Measurements from ENCODE around the gene LIN28A.

DNA sequence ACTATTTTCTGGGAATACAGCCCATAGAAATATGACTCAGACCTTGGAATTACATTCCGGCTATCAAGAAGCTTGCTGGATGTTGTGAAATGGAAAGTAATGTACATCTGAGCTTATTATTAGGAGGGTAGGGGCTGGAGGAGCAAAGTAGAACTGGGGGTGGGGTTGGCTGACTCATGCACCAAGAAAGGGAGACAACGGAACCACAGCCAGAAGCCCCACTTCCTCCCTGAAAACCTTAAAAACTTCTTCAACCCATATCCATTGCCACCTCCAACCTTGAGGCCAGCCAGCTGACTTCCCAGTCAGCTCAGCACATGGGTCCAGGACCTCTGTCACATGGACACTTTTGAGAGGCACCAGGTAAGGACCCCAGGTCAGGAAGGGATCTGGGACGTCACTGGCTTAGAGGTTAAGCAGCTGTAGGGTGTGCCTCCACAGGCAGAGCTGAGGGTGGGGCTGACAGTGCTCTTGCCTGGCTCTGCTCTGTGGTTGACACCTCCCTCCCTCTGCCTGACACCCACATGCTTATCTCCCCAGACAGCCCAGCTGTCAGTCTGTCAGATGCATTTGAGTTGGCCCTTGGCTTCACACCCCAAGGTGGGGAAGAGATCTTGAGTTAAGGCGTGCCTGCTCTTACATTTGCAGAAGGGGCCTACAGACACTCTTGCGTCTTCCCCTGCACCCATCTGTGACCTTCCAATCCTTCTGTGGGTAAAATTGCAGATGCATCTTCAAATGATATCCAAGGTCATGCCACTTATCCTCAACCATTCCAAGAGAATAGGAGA is 32.3 kb upstream of the LIN28A start:
- TF ChIP-seq ZFP30 (CRISPR knock-in tag; IDR thresholded peaks at IDR 0.05) (no peak), RARB (CRISPR knock-in tag; IDR thresholded peaks at IDR 0.05) (no peak), TOX (CRISPR knock-in tag; IDR thresholded peaks at IDR 0.05; ENCODE audit: borderline replicate concordance) (no peak), TCF4 (CRISPR knock-in tag; IDR thresholded peaks at IDR 0.05; ENCODE audit: borderline replicate concordance) (no peak), OSR1 (CRISPR knock-in tag; IDR thresholded peaks at IDR 0.05) (no peak), PATZ1 (CRISPR knock-in tag; IDR thresholded peaks at IDR 0.05; ENCODE audit: borderline replicate concordance) (peak; percentile 80; the same call in 1 of the 2 replicates), ARNTL (CRISPR knock-in tag; IDR thresholded peaks at IDR 0.05; ENCODE audit: borderline replicate concordance, low read depth) (no peak), PPARA (CRISPR knock-in tag; IDR thresholded peaks at IDR 0.05; ENCODE audit: borderline replicate concordance) (no peak), ZFP3 (CRISPR knock-in tag; IDR thresholded peaks at IDR 0.05) (no peak)
